GM19043 (cell line): Measurements from ENCODE around the gene DNAH10.
"Not testable (repeated sequence)": the region's sequence is repeated elsewhere in the genome, so short reads cannot be mapped to it uniquely, and the experiment has no call there.

Experiments used
- ATAC-seq: cut with Tn5 transposase; IDR thresholded peaks from one replicate; pipeline ENCODE4 v1.9.1; 2021; ENCODE audit warnings: low read depth; ENCODE audit not compliant: unreplicated experiment

Gene DNAH10

GRCh38 chr12:123942911-123943648 is 181.0 kb downstream of the DNAH10 start:
- ATAC-seq = no peak

- ATAC-seq = no peak
These were observed 181.7 kb downstream of the DNAH10 start for GRCh38 chr12:123943816-123944215.

GRCh38 chr12:123944696-123945095 is 182.6 kb downstream of the DNAH10 start:
- no peak for ATAC-seq

- no peak for ATAC-seq
These were observed 183.4 kb downstream of the DNAH10 start for GRCh38 chr12:123945287-123946151.

GRCh38 chr12:123946152-123946515 is 184.0 kb downstream of the DNAH10 start:
- ATAC-seq = no peak

GRCh38 chr12:123946516-123947505 is 184.7 kb downstream of the DNAH10 start:
- not testable (repeated sequence) for ATAC-seq

- not testable (repeated sequence) for ATAC-seq
These were observed 185.4 kb downstream of the DNAH10 start for GRCh38 chr12:123947531-123947930.

- ATAC-seq = no peak
These were observed 186.3 kb downstream of the DNAH10 start for GRCh38 chr12:123948401-123948795.

GRCh38 chr12:123948796-123949769 is 187.0 kb downstream of the DNAH10 start:
- no peak for ATAC-seq

- no peak for ATAC-seq
These were observed 187.7 kb downstream of the DNAH10 start for GRCh38 chr12:123949770-123950165.

GRCh38 chr12:123950476-123951349 is 188.6 kb downstream of the DNAH10 start:
- ATAC-seq = no peak

GRCh38 chr12:123951467-123951866 is 189.4 kb downstream of the DNAH10 start:
- no peak for ATAC-seq

- ATAC-seq = no peak
These were observed 189.9 kb downstream of the DNAH10 start for GRCh38 chr12:123952037-123952436.

GRCh38 chr12:123954647-123955350 is 192.7 kb downstream of the DNAH10 start:
- ATAC-seq = no peak

GRCh38 chr12:123956249-123956648 is 194.1 kb downstream of the DNAH10 start:
- no peak for ATAC-seq

GRCh38 chr12:123957196-123957595 is 195.1 kb downstream of the DNAH10 start:
- no peak for ATAC-seq

GRCh38 chr12:123958462-123958861 is 196.4 kb downstream of the DNAH10 start:
- no peak for ATAC-seq

- no peak for ATAC-seq
These were observed 196.8 kb downstream of the DNAH10 start for GRCh38 chr12:123958876-123959275.
